Measurements from ENCODE around the gene GTPBP1.

The GTPBP1 gene

DNA sequence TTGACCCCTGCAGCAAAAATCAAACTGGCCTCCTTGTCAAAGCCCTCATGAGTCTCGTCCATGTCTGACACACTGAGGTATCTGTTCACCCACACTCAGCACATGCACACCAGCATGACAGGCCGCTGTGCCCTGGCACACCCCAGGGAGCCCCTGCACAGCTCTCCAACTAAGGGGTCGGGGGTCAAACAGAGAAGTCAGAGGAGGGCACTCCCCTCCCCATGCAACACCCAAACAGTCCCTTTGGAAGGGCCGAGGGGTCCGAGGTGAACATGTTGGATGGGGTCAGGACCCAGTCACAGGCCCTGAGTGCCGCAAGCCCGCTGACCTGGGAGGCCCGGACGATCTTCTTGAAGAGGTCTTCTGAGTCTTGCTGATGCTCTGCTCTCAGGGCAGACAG lies 35.4 kb downstream of the GTPBP1 start:
- no peak for DNase-seq (ENCODE audit: low spot score)

DNA sequence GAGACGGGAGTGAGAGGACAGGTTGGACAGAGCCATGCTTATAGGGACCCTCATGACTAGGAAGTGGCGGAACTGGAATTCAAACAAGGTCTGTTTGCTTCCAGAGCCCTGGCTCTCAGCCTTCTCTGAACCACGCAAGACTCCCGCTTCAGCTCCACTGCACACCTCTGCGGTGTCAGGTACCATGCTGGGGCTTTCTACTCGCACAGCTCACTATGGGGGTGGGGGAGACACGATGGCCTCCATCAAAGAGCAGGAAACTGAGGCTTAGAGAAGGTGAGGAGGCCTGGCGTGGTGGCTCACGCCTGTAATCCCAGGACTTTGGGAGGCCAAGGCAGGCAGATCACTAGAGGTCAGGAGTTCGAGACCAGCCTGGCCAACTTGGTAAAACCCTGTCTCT lies 35.8 kb downstream of the GTPBP1 start:
- DNase-seq (ENCODE audit: low spot score): no peak

DNA sequence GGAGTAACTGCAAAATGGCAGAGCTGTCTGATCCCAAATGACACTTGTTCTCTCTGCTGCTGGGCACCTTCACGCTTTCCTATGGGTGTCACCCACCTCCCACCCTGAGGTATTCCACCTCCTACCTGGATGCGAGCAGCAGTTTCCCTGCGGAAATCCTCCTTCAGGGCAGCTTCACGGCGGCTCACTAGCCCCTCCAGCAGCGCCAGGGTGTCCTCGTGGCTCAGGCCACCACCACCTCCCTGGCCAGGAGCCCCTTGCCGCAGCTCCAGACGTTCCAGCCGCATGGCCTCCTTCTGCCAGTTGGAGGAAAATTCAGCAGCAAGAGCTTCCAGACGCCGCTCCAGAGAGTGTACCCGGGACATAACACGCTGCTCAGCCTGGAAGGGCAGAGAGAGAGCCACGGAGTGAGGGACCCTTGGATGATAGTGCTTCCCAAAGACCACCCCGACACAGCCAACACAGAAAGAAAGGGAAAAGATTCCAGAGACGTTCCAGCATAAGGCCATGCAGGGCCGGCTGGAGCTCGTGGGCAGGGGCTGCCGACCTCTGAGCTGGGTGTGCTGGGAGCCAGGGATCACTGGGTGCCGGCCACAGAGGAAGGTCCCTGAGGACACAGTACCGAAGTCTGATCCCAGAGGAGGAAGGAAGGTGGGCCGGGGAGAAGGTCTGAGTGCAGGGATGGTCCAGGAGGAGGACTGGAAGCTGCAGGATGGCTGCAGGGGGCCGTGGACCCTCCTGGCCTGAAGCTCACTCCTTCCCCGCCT lies 36.6 kb downstream of the GTPBP1 start:
- DNase-seq (ENCODE audit: low spot score): no peak

DNA sequence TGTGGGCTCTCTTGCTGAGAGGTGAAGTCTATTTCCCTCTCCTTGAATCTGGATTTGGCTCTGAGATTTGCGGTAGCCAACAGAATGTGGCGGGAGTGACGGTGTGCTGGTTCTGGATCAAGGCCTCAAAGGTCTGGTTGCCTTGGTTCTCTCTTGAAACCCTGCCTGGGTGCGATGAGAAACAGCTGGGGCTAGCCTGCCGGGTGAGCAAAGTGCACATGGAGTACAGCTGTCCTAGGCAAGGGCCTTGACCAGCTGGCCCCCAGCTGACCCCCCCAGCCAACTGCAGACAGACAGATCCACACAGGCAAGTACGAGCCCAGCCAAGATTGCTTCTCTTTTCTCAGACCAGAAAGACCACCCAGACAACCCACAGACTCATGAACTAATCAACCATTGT lies 39.2 kb downstream of the GTPBP1 start:
- DNase-seq (ENCODE audit: low spot score): no peak

DNA sequence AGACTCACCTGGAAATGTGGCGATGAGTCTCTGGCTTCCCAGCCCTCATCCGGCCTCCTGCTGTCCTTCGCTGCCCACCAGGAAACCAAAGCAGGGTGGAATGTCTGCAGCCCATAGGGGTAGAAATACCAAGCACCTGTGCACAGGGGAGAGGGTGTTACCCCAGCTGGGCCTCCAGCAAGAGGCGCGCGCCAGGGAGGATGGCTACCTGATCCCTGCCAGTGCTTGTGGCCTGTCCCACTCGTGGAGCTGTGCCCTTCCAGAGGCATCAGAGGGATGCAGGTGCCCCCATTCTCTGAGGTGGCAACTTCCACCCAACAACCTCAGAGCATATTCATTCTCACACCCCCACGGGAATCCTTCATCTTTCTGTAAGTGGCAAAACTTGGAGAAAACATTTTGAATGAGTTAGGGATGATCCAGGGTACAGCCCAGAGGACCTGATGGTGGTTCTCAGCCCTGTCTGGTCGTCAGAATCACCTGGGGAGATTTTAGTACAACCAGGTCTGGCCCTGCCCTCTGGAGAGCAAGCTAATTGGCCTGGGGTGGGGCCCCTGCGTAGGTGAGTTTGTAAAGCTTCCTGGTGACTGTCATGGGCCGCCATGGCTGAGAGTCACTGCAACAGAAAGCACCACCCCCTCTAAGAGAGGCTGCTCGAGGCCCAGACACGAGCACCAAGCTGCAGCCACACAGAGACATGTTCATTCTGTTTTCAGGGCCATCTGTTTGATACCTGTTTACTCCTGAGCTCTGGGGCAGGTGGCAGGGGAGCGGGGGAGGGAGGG lies 40.1 kb downstream of the GTPBP1 start:
- no peak for DNase-seq (ENCODE audit: low spot score)

DNA sequence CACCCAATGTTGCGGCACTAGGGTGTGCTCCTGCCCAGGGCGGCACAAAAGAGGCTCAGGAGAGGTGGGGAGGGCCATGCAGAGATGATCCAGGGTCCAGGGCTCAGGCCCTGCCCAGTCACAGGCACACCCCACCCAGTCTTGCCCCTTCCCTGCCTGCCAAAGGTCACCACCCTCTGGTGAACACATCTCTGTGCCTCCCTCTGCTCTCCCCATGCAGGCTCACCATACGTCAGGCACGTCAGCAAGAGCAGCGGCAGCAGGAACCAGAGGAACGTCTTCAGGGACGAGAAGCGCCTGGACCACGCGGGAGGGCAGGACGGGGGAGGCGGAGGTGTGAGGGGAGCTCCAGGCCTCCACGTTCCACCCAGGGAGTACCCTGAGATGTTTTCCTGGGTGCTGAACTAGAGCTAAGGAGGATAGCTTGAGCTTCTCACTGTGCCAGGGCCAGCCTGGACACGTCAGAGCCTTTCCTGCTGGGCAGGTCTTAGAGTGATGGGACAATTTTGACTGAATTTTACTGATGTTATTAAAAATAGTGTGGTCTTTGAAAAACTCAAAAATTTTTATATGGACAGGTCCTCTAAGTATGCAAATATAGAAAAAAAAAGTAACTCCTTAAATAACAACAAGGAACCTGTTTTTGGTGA lies 42.9 kb downstream of the GTPBP1 start:
- DNase-seq (ENCODE audit: low spot score): no peak

DNA sequence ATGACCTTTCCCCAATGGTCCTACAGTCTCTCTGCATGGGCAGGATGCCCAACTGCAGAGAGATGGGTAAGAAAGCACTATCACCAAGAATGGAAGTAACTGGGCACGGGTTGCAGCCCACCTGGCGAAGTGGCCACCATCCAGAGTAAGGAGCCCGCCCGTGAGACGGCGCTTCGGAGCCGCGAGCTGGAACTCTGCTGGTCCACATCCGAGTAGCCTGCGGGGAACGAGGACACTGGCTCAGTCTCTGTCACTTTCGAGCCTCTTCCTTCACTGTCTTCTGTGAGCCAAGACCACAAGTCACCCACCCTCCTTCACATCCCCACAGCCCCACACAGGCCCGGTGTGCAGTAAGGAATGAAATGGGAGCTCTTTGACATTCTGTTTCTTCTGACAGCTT lies 44.4 kb downstream of the GTPBP1 start:
- DNase-seq (ENCODE audit: low spot score): no peak

DNA sequence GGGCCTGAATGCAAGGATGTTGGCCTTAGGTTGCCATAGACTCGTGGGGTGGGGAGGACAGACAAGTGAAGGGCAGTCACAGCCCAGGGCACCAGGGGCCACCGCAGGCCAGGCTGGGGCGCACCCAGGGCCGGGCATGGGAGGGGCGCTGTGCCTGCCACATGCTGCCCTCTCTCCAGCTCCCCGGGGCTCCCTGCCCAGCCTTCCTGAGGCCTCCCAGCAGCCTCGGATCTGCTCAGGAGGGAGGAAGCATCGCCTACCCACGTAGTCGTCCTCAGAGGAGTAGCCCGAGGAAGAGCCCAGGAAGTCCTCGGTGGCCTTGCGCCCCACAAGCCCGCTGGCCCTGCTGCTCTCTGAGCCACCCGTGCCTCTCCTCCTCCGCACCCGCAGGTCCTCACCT lies 44.9 kb downstream of the GTPBP1 start:
- no peak for DNase-seq (ENCODE audit: low spot score)

DNA sequence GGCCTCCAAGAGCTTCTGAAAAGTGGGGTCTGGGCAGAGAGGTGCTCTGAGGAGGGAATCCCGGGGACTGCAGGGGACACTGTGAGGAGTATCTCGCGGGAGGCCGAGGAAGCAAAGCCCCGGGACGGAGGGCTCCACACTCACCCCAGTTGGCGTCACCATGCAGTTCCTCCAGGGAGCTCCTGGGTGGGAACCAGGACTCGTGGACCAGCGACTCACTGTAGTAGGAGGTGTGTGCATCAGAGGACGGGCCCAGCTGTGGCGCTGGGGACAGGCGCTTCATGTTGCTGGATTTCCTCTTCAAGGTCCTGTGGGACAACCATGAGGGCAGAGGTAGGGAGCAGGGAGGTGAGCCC lies 45.3 kb downstream of the GTPBP1 start:
- DNase-seq (ENCODE audit: low spot score): no peak

DNA sequence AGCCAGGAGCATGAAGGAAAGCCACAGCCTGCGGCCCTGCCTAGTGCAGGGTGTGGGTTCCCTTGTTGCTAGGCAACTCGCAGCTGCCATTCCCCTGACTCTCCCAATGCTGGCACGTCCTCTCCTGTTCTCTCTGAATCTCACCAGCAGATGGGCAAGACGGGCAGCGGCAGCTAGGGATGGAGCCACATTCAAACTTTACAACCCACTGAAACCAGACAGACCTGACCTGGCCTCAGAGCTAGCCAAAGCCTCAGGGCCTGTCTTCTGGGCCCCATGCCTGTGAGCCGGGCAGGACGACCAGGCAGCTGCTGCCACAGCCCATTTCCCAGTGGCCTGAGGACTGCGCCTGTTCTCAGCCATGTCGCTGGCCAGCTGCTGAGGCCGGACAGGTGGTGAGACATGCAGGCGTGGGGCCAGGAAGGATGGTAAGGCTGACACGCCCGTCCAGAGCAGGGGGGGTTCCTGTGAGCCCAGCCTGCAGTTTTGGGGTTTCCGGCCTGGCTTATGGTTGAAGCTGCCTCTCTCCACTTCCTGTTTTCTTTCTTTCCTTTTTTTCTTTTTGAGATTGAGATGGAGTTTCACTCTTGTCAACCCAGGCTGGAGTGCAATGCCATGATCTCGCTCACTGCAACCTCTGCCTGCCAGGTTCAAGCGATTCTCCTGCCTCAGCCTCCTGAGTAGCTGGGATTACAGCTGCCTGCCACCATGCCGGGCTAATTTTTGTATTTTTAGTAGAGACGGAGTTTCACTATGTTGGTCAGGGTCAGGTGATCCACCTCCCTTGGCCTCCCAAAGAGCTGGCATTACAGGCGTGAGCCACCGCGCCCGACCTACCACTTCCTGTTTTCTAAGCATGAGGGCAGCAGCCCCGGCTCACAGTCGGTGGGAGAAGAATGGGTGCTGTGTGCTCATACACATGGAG lies 45.9 kb downstream of the GTPBP1 start:
- DNase-seq (ENCODE audit: low spot score): peak; percentile 24

DNA sequence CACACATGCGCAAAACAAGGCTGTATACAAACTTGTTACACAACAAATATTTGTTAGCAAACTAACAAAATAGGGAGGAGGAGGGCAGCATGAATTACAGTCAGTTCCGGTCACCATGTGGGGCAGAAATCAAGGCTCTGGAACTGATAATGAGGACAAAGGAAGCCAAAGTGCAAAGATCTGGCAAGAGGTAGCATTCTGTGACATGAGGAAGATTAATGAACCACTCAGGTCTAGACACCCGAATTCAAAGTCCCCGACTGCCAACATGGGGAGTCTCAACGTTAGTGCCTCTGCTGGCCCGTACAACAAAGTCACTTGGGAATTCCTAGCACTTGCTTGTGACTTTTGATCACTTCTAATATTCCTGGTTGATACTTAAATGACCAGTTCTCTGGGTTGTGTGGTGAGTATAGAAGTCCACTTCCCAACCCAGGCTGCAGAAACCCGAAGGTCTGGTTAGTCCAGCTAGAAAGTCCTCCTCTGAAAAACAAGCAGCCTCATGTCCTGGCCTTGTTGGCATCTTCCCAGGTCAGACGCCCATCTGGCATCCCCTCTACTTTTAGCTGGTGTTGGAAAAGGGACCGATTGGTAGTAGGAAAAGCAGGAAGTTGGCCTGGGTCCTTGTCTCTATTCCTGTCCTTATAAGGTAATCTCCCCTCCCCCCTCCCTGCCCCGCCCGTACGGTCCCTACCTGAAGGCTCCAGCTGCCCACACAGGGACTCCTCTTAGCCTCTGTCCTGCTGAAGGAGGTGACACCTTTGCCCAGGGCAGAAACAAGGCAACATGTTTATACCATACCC lies 48.4 kb downstream of the GTPBP1 start:
- peak; percentile 88 for DNase-seq (ENCODE audit: low spot score)

DNA sequence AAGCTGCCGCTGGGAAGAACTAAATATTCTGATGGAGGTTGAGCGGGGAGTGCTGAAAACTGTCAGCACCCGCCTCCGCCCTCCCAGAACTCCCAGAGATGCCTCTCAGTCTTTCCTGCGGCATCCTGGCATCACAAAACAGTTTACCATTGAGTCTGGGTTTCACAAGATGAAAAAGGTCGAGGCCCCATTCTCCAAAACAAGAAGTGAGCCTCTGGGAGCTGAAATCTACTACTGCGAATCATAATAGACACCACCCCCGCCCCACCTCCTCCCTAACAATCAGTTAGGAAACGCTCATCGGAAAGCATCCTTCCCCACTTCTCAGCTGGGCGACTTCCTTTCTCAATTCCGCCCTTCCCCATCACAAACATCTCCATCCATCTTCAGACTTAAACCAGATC lies 49.0 kb downstream of the GTPBP1 start:
- DNase-seq (ENCODE audit: low spot score): no peak

DNA sequence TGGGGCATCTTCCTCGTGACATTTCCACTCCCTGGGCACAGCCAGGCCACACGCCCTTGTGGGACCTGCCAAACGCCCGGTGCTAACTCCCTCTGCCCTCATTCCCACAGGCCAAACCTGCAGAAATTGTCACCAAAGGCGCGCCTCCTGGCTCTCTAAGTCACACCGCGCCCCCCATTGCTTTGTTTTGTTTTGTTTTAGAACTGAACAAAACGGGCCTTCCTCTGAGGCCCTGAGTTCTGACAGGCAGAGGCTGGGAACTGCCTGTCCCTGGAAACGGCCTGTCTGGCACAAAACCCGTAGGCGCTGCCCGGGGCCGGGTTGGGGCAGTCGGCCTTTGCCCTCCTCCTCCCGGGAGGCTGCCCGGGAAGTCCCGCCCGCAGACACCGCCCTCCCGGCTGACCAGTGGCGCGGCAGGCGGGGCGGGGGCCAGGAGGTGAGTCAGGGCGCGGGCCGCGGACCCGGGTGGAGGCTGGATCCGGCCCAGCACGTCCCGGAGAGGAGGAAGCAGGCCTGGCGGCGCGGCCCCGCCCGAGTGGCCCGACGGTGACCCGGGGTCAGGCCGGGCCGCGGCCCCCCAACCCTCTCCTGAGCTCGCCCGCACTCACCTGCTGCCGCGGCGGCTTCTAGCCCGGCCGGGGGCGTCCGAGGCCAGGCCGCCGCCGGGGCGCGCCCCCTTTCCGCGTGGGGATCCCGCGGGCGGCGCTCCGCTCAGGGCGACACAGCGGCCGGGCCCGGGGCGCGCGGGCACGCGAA lies 49.6 kb downstream of the GTPBP1 start:
- DNase-seq (ENCODE audit: low spot score): peak; percentile 66

DNA sequence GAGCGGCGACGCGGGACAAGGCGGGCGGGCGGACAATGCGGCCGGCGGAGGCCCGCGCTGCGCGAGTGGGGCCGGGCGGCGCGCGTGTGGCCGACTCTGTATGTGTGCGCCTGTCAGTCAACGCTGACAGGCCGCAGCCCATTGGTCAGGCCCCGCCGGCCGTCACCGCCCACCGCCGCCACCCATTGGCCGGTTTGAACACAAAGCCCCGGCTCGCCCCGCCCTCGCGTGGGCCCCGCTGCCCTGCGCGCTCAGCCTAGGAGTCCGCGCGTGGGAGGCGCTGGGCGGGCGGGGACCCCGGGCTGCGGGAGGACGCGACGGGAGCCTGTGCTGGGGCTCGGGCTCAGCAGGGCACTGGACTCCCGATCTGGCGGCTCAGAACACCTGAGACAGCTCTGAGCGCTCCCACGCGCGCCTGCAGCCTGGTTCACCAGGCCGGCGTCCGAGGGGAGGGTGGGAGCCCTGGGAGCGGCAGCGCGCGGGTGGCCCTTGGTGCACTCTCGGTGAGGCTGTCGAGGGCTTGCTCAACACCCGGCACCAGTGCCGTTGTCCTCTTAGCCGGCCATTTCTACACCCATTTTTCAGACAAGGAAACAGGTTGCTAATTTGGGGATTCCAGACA lies 50.3 kb downstream of the GTPBP1 start, which contains the start of gene SUN2:
TSS of gene SUN2 (minus strand) at position 88 of the 622 bp plus-strand sequence. CDS start 3,370 bp downstream, outside the sequence.
- peak; percentile 89 for DNase-seq (ENCODE audit: low spot score)

DNA sequence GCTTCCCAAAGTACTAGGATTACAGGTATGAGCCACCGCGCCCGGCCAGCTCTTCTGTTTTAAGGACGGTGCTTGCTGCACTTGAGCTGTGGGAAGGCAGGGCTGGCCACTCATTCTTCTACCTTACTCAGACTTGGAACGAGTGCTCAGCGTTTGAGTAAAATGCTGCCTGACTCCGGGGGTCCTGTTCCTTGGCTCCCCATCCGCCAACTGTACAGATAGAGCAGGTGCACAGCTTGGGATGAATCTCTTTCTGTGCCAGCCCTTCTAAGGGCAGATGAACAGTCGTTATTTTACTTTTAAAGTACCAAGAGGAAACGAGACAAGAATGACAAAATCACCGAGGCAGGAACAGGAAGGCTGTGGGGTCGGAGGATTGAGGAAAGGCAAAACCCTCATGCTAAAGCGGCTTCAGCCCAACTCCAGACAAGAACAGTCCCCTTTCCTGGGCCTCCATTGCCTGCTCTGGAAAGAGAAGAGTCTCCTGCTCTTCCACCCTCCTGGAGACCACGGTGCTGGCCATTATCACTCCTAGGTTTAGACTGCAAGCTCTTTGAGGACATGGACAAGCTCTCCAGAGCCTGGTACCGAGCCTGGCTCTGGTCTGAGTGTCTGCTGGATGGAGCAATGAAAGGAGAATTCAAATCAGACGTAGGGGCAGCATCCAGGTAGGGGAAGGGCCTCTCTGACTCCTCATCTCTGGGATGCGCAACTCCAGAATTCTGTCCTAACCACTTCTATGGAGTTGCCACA lies 51.1 kb downstream of the GTPBP1 start:
- DNase-seq (ENCODE audit: low spot score): peak; percentile 46

DNA sequence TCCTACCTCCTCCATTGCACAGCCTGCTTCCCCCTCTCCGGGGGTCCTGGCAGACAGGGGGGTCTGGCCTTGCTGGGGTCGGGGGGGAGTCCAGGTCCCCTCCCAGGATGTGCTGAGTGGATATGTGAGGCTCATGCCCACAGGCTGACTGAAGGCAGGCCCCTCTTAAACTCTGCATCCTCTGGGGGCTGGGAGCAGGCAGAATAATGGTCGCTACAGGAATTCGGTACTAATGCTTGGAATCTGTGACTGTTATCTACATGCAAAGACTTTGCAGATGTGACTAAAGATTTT lies 51.7 kb downstream of the GTPBP1 start:
- no peak for DNase-seq (ENCODE audit: low spot score)

DNA sequence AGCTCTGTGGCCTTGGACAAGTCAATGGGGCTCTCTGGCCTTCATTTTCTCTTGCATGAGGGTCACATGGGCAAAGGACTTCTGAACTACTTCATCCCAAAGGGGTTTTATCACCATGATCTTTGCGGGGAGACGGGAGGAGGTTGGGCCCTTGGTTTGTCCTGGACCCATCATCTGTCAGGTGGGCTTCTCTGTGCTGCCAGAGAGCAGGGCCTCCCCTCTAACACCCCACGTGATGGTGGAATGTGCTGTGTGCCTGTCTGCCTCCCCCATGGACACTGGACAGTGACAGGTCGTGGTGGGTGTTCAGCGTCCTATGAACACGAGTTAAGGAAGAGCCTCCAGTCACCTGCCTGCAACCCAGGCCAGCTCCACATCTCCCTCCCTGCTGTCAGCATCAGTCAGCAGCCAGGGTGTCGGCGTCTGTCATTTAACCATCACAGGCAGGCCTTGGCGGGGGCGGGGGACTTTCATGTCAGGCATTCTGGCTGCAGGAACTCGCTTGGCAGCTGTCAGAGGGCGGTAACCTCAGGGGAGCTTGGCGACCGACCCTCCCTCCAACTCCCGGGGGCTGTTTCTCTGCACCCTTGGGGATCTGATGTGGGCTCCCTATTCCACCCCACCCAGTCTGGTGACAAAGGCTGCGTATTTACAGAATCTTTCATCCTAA lies 52.7 kb downstream of the GTPBP1 start:
- DNase-seq (ENCODE audit: low spot score): no peak

DNA sequence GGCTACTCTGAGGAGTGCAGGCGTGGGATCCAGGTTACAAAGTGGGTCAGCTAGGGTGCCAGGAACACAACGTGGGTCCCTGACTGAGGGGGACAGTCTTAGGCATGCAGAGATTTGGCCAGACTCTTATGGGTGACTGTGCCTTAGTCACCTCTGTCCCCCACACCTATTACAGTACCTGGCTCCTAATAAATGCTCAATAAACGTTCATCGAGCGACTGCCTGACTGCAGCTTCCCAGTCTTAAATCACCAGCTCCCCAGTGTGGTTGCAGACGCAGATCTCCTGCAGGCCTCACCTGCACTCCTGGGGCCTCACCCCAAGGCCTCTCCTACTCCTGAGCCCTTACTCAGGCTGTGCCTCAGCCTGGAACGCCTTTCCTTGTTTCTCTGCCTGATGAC lies 53.3 kb downstream of the GTPBP1 start:
- DNase-seq (ENCODE audit: low spot score): no peak

All from cerebellar cortex (tissue), 1 donor.